Gastroesophageal sphincter (tissue), 3 donors: Measurements from ENCODE around the gene PTPRN2.

ENCODE experiments used
- CTCF ChIP-seq, 4 experiments: fragments of 200-600 bp in 2 of 4; fragments of 450-650 bp in 2 of 4; sonication (generic) in 1 of 4; IDR thresholded peaks; one replicate each; pipeline ENCODE4 v1.5.1; 2017 to 2019; ENCODE audit warnings: antibody characterized with exemption in 4 of 4, mild to moderate bottlenecking in 2 of 4, moderate library complexity in 2 of 4
- EP300 ChIP-seq: sonication (generic); formaldehyde crosslinking; IDR thresholded peaks from one replicate; pipeline ENCODE4 v1.6.1; 2017; ENCODE audit warnings: antibody characterized with exemption, mild to moderate bottlenecking
- POLR2A ChIP-seq, 2 donors: fragments of 450-650 bp; IDR thresholded peaks; one replicate each; pipeline ENCODE4 v1.6.1; 2017; ENCODE audit warnings: antibody characterized with exemption in 2 of 2, mild to moderate bottlenecking in 2 of 2, moderate library complexity in 1 of 2

DNA sequence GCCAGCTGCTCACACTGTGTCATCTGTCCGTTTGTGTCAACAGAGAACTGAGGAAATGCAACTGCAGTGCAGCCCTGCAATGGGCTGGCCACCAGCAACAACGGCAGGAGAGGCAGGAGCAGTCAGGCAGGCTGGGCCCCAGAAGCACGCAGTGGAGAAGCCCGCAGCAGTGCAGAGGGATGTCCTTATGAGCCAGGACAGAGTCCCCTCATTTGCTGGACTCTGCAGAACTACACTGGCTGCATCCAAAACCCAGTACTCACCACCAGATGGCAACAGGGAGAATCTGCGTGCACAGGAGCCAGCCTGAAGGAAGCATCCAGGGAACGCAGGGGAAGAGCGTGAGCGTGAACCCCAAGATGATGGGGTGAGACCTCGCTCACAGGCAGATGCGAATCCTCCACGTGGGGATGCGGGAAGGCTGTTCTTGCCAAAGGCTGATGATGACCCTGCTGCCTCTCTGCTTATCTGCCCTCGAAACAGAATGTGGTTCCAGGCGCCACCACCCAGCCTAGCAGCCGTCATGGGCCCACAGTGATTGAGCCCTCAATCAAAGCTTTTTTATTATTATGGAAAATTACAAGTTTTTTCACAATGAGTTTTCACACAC, 232.1 kb downstream of the PTPRN2 start:
- TF ChIP-seq EP300 (no peak), POLR2A (IDR thresholded peaks at IDR 0.05) (no peak), CTCF (IDR thresholded peaks at IDR 0.05) (no peak)
